ENCODE data around the gene LHX2. TPM values are rescaled to one million over a fixed set of nuclear protein-coding genes. Genes with fewer than 3 reads are reported as not detected.
"Not testable (repeated sequence)": the region's sequence is repeated elsewhere in the genome, so short reads cannot be mapped to it uniquely, and the experiment has no call there.

The LHX2 gene
- total RNA-seq, 1 experiment from 2014 or later, result not detected

GRCh38 chr9:123972618-123973017 is 39.0 kb upstream of the LHX2 start:
- H3K27me3 Mint-ChIP-seq (ENCODE audit: unreplicated experiment), result peaks cover 11% of the 10 kb centered on the region
- no peak overlapping the region for H3K27ac Mint-ChIP-seq (ENCODE audit: unreplicated experiment)
- H3K36me3 Mint-ChIP-seq (ENCODE audit: insufficient read depth, unreplicated experiment), result no peaks in the 10 kb centered on the region
- BruUV-seq (replicated peaks), result no TSS peak
- TF ChIP-seq CTCF (IDR thresholded peaks at IDR 0.05; ENCODE audit: unreplicated experiment), result no peak
- CTCF ChIA-PET, result no interaction called here
- no peak overlapping the region for H3K4me3 Mint-ChIP-seq (ENCODE audit: low read depth, unreplicated experiment)
- no peaks in the 10 kb centered on the region for H3K9me3 Mint-ChIP-seq (ENCODE audit: low read depth, unreplicated experiment)
- intact Hi-C loops (cut with micrococcal nuclease; ENCODE audit: unreplicated experiment), result no loop called here
- no peak for DNase-seq
- H3K4me1 Mint-ChIP-seq (ENCODE audit: low read depth, unreplicated experiment), result no peaks in the 10 kb centered on the region

- no TSS peak for BruUV-seq (replicated peaks)
- H3K4me1 Mint-ChIP-seq (ENCODE audit: low read depth, unreplicated experiment), result no peaks in the 10 kb centered on the region
- intact Hi-C loops (cut with micrococcal nuclease; ENCODE audit: unreplicated experiment), result no loop called here
- no peaks in the 10 kb centered on the region for H3K9me3 Mint-ChIP-seq (ENCODE audit: low read depth, unreplicated experiment)
- no peak for TF ChIP-seq CTCF (IDR thresholded peaks at IDR 0.05; ENCODE audit: unreplicated experiment)
- DNase-seq, result no peak
- peaks cover 14% of the 10 kb centered on the region for H3K27me3 Mint-ChIP-seq (ENCODE audit: unreplicated experiment)
- H3K27ac Mint-ChIP-seq (ENCODE audit: unreplicated experiment), result no peak overlapping the region
- H3K4me3 Mint-ChIP-seq (ENCODE audit: low read depth, unreplicated experiment), result no peak overlapping the region
- CTCF ChIA-PET, result no interaction called here
- H3K36me3 Mint-ChIP-seq (ENCODE audit: insufficient read depth, unreplicated experiment), result no peaks in the 10 kb centered on the region
These were observed 37.9 kb upstream of the LHX2 start for GRCh38 chr9:123973590-123974223.

- intact Hi-C loops (cut with micrococcal nuclease; ENCODE audit: unreplicated experiment), result no loop called here
- CTCF ChIA-PET, result no interaction called here
- Mint-ChIP-seq H3K27ac (ENCODE audit: unreplicated experiment) (no peak overlapping the region), H3K9me3 (ENCODE audit: low read depth, unreplicated experiment) (no peaks in the 10 kb centered on the region), H3K27me3 (ENCODE audit: unreplicated experiment) (peaks cover 21% of the 10 kb centered on the region), H3K4me1 (ENCODE audit: low read depth, unreplicated experiment) (no peaks in the 10 kb centered on the region), H3K4me3 (ENCODE audit: low read depth, unreplicated experiment) (no peak overlapping the region), H3K36me3 (ENCODE audit: insufficient read depth, unreplicated experiment) (no peaks in the 10 kb centered on the region)
- BruUV-seq (replicated peaks), result no TSS peak
- no peak for TF ChIP-seq CTCF (IDR thresholded peaks at IDR 0.05; ENCODE audit: unreplicated experiment)
- DNase-seq, result no peak
These were observed 37.1 kb upstream of the LHX2 start for GRCh38 chr9:123974471-123974870.

- peaks cover 35% of the 10 kb centered on the region for H3K27me3 Mint-ChIP-seq (ENCODE audit: unreplicated experiment)
- intact Hi-C loops (cut with micrococcal nuclease; ENCODE audit: unreplicated experiment), result no loop called here
- H3K9me3 Mint-ChIP-seq (ENCODE audit: low read depth, unreplicated experiment), result no peaks in the 10 kb centered on the region
- no peak for TF ChIP-seq CTCF (IDR thresholded peaks at IDR 0.05; ENCODE audit: unreplicated experiment)
- BruUV-seq (replicated peaks), result no TSS peak
- no peaks in the 10 kb centered on the region for H3K4me1 Mint-ChIP-seq (ENCODE audit: low read depth, unreplicated experiment)
- CTCF ChIA-PET, result no interaction called here
- DNase-seq, result no peak
- no peaks in the 10 kb centered on the region for H3K36me3 Mint-ChIP-seq (ENCODE audit: insufficient read depth, unreplicated experiment)
- H3K27ac Mint-ChIP-seq (ENCODE audit: unreplicated experiment), result no peak overlapping the region
- H3K4me3 Mint-ChIP-seq (ENCODE audit: low read depth, unreplicated experiment), result no peak overlapping the region
These were observed 35.7 kb upstream of the LHX2 start for GRCh38 chr9:123975871-123976270.

GRCh38 chr9:123976579-123976978 is 35.0 kb upstream of the LHX2 start:
- peaks cover 43% of the 10 kb centered on the region for H3K27me3 Mint-ChIP-seq (ENCODE audit: unreplicated experiment)
- CTCF ChIA-PET, result not testable (repeated sequence)

More at GRCh38 chr9:123976579-123976978, 35.0 kb upstream of the LHX2 start:
- H3K9me3 Mint-ChIP-seq (ENCODE audit: low read depth, unreplicated experiment); BruUV-seq (replicated peaks); DNase-seq; H3K36me3 Mint-ChIP-seq (ENCODE audit: insufficient read depth, unreplicated experiment); H3K27ac Mint-ChIP-seq (ENCODE audit: unreplicated experiment); H3K4me1 Mint-ChIP-seq (ENCODE audit: low read depth, unreplicated experiment); intact Hi-C loops (cut with micrococcal nuclease; ENCODE audit: unreplicated experiment); H3K4me3 Mint-ChIP-seq (ENCODE audit: low read depth, unreplicated experiment): not testable (repeated sequence)
